Activated naive CD8-positive, alpha-beta T cell treated with anti-CD3 and anti-CD28 coated beads, Interleukin-2, amount 10 ng/mL, durations not matched to agents 7 days and 5 days (primary cell): Measurements from ENCODE around the gene GREM2. TPM values are rescaled to one million over a fixed set of nuclear protein-coding genes. Genes with fewer than 3 reads are reported as not detected.
A peak's percentile ranks its signal among the peaks of the same experiment; 100 is the strongest.

ENCODE experiments used
- ATAC-seq: fragments of 150-1000 bp; cut with Tn5 transposase; one replicate; pipeline ENCODE4 v1.10.0; 2021; ENCODE audit warnings: low read depth, moderate library complexity
- POLR2A ChIA-PET: fragments of 350-600 bp; sonication (Branson Sonifier 250); formaldehyde crosslinking; loops from one replicate; lab custom pipeline; 2021; ENCODE audit warnings: antibody characterized with exemption; lab: Charles Lee
- DNase-seq: peaks from one replicate; pipeline ENCODE4 v3.0.0; 2021
- H3K27ac Mint-ChIP-seq: one replicate; pipeline ENCODE4 v1.8.0; 2022; ENCODE audit warnings: mild to moderate bottlenecking, mixed read lengths
- H3K27me3 Mint-ChIP-seq: one replicate; pipeline ENCODE4 v1.8.0; 2022; ENCODE audit warnings: mild to moderate bottlenecking, moderate library complexity, mixed read lengths
- H3K36me3 Mint-ChIP-seq: one replicate; pipeline ENCODE4 v1.8.0; 2021; ENCODE audit warnings: mild to moderate bottlenecking, mixed read lengths
- H3K4me1 Mint-ChIP-seq: one replicate; pipeline ENCODE4 v1.8.0; 2021; ENCODE audit warnings: mixed read lengths
- H3K4me3 Mint-ChIP-seq: one replicate; pipeline ENCODE4 v1.8.0; 2022; ENCODE audit warnings: mild to moderate bottlenecking, moderate library complexity, mixed read lengths
- H3K9me3 Mint-ChIP-seq: one replicate; pipeline ENCODE4 v1.8.0; 2021; ENCODE audit warnings: mixed read lengths
- total RNA-seq, 2 experiments: library from RNA; stranded (reverse); gene quantifications; one replicate each; pipeline ENCODE4 v1.2.3, GENCODE V29; 2021

GREM2 gene
- total RNA-seq, 2 experiments from 2014 or later, result not detected

GRCh38 chr1:240498335-240498734 lies 113.6 kb downstream of the GREM2 start:
- Mint-ChIP-seq H3K36me3 (no peaks in the 10 kb centered on the region), H3K4me3 (no peak overlapping the region), H3K27me3 (peaks cover 5% of the 10 kb centered on the region), H3K27ac (no peak overlapping the region), H3K4me1 (no peaks in the 10 kb centered on the region), H3K9me3 (peaks cover 3% of the 10 kb centered on the region)
- no peak for DNase-seq
- no peak for ATAC-seq
- POLR2A ChIA-PET, result no interaction called here

- Mint-ChIP-seq H3K27me3 (peaks cover 5% of the 10 kb centered on the region), H3K36me3 (no peaks in the 10 kb centered on the region), H3K9me3 (peaks cover 3% of the 10 kb centered on the region), H3K4me3 (no peak overlapping the region), H3K4me1 (no peaks in the 10 kb centered on the region), H3K27ac (no peak overlapping the region)
- POLR2A ChIA-PET, result no interaction called here
- ATAC-seq, result no peak
- DNase-seq, result no peak
These were observed 114.0 kb downstream of the GREM2 start for GRCh38 chr1:240497908-240498307.

- ATAC-seq, result no peak
- POLR2A ChIA-PET, result no interaction called here
- Mint-ChIP-seq H3K36me3 (no peaks in the 10 kb centered on the region), H3K4me3 (no peak overlapping the region), H3K27me3 (peaks cover 5% of the 10 kb centered on the region), H3K4me1 (no peaks in the 10 kb centered on the region), H3K9me3 (peaks cover 3% of the 10 kb centered on the region), H3K27ac (no peak overlapping the region)
- no peak for DNase-seq
These were observed 115.0 kb downstream of the GREM2 start for GRCh38 chr1:240496941-240497340.

- POLR2A ChIA-PET, result no interaction called here
- ATAC-seq, result no peak
- Mint-ChIP-seq H3K4me3 (no peak overlapping the region), H3K27ac (no peak overlapping the region), H3K27me3 (peaks cover 5% of the 10 kb centered on the region), H3K9me3 (peaks cover 3% of the 10 kb centered on the region), H3K4me1 (no peaks in the 10 kb centered on the region), H3K36me3 (no peaks in the 10 kb centered on the region)
- DNase-seq, result no peak
These were observed 115.6 kb downstream of the GREM2 start for GRCh38 chr1:240496356-240496755.

GRCh38 chr1:240495601-240496000 lies 116.4 kb downstream of the GREM2 start:
- Mint-ChIP-seq H3K27ac (no peak overlapping the region), H3K27me3 (peaks cover 5% of the 10 kb centered on the region), H3K9me3 (no peaks in the 10 kb centered on the region), H3K4me3 (no peak overlapping the region), H3K36me3 (no peaks in the 10 kb centered on the region), H3K4me1 (no peaks in the 10 kb centered on the region)
- DNase-seq, result no peak
- POLR2A ChIA-PET, result no interaction called here
- no peak for ATAC-seq

GRCh38 chr1:240492832-240493440 lies 119.0 kb downstream of the GREM2 start:
- no peaks in the 10 kb centered on the region for H3K9me3 Mint-ChIP-seq
- POLR2A ChIA-PET, result no interaction called here
- H3K4me3 Mint-ChIP-seq, result peak overlapping the region; percentile 19
- no peak overlapping the region for H3K27ac Mint-ChIP-seq
- H3K4me1 Mint-ChIP-seq, result no peaks in the 10 kb centered on the region
- peaks cover 5% of the 10 kb centered on the region for H3K27me3 Mint-ChIP-seq
- H3K36me3 Mint-ChIP-seq, result no peaks in the 10 kb centered on the region
- ATAC-seq (peak; percentile 36), DNase-seq (no peak)

GRCh38 chr1:240491796-240492195 lies 120.2 kb downstream of the GREM2 start:
- Mint-ChIP-seq H3K4me1 (no peaks in the 10 kb centered on the region), H3K27ac (no peak overlapping the region), H3K36me3 (no peaks in the 10 kb centered on the region), H3K27me3 (peaks cover 7% of the 10 kb centered on the region), H3K4me3 (no peak overlapping the region), H3K9me3 (no peaks in the 10 kb centered on the region)
- DNase-seq (no peak), ATAC-seq (no peak)
- POLR2A ChIA-PET, result no interaction called here

- no peak overlapping the region for H3K27ac Mint-ChIP-seq
- POLR2A ChIA-PET, result no interaction called here
- H3K36me3 Mint-ChIP-seq, result no peaks in the 10 kb centered on the region
These were observed 120.8 kb downstream of the GREM2 start for GRCh38 chr1:240491156-240491555.

GRCh38 chr1:240487493-240487892 lies 124.5 kb downstream of the GREM2 start:
- H3K4me1 Mint-ChIP-seq, result no peaks in the 10 kb centered on the region
- no peak overlapping the region for H3K27ac Mint-ChIP-seq
- no peaks in the 10 kb centered on the region for H3K9me3 Mint-ChIP-seq
- no peak overlapping the region for H3K4me3 Mint-ChIP-seq
- H3K36me3 Mint-ChIP-seq, result no peaks in the 10 kb centered on the region
- DNase-seq (no peak), ATAC-seq (no peak)
- peaks cover 5% of the 10 kb centered on the region for H3K27me3 Mint-ChIP-seq
- POLR2A ChIA-PET, result no interaction called here

More at GRCh38 chr1:240491156-240491555, 120.8 kb downstream of the GREM2 start:
- Mint-ChIP-seq H3K9me3 (no peaks in the 10 kb centered on the region), H3K4me1 (no peaks in the 10 kb centered on the region), H3K27me3 (peaks cover 7% of the 10 kb centered on the region), H3K4me3 (no peak overlapping the region)
- ATAC-seq (no peak), DNase-seq (no peak)

GRCh38 chr1:240486611-240487010 lies 125.3 kb downstream of the GREM2 start:
- DNase-seq (no peak), ATAC-seq (no peak)
- POLR2A ChIA-PET, result no interaction called here
- no peaks in the 10 kb centered on the region for H3K36me3 Mint-ChIP-seq
- H3K4me3 Mint-ChIP-seq, result no peak overlapping the region
- peaks cover 5% of the 10 kb centered on the region for H3K27me3 Mint-ChIP-seq
- H3K4me1 Mint-ChIP-seq, result no peaks in the 10 kb centered on the region
- no peak overlapping the region for H3K27ac Mint-ChIP-seq
- H3K9me3 Mint-ChIP-seq, result no peaks in the 10 kb centered on the region

GRCh38 chr1:240484804-240485443 lies 127.0 kb downstream of the GREM2 start:
- H3K27ac Mint-ChIP-seq, result no peak overlapping the region
- no peak overlapping the region for H3K4me3 Mint-ChIP-seq
- ATAC-seq, result no peak
- POLR2A ChIA-PET, result no interaction called here
- H3K9me3 Mint-ChIP-seq, result no peaks in the 10 kb centered on the region
- no peak for DNase-seq
- no peaks in the 10 kb centered on the region for H3K4me1 Mint-ChIP-seq
- no peaks in the 10 kb centered on the region for H3K36me3 Mint-ChIP-seq
- H3K27me3 Mint-ChIP-seq, result peaks cover 5% of the 10 kb centered on the region

- ATAC-seq, result no peak
- H3K9me3 Mint-ChIP-seq, result peaks cover 2% of the 10 kb centered on the region
- no peaks in the 10 kb centered on the region for H3K27me3 Mint-ChIP-seq
- no peak overlapping the region for H3K27ac Mint-ChIP-seq
- POLR2A ChIA-PET, result no interaction called here
- no peaks in the 10 kb centered on the region for H3K4me1 Mint-ChIP-seq
- H3K4me3 Mint-ChIP-seq, result no peak overlapping the region
- DNase-seq, result no peak
- H3K36me3 Mint-ChIP-seq, result no peaks in the 10 kb centered on the region
These were observed 133.4 kb downstream of the GREM2 start for GRCh38 chr1:240478536-240478935.

GRCh38 chr1:240475832-240476231 lies 136.1 kb downstream of the GREM2 start:
- POLR2A ChIA-PET, result no interaction called here
- Mint-ChIP-seq H3K4me1 (no peaks in the 10 kb centered on the region), H3K9me3 (peaks cover 2% of the 10 kb centered on the region), H3K27me3 (no peaks in the 10 kb centered on the region), H3K27ac (no peak overlapping the region), H3K4me3 (no peak overlapping the region), H3K36me3 (no peaks in the 10 kb centered on the region)
- ATAC-seq, result no peak
- DNase-seq, result no peak

GRCh38 chr1:240474133-240474614 lies 137.8 kb downstream of the GREM2 start:
- POLR2A ChIA-PET, result no interaction called here
- DNase-seq (no peak), ATAC-seq (no peak)
- Mint-ChIP-seq H3K36me3 (no peaks in the 10 kb centered on the region), H3K4me3 (no peak overlapping the region), H3K9me3 (peaks cover 2% of the 10 kb centered on the region), H3K4me1 (no peaks in the 10 kb centered on the region), H3K27me3 (no peaks in the 10 kb centered on the region), H3K27ac (no peak overlapping the region)
